Spleen (tissue), 11 donors: ENCODE measurements around the gene ICOS. TPM values are rescaled to one million over a fixed set of nuclear protein-coding genes. Genes with fewer than 3 reads are reported as not detected.
"Not testable (repeated sequence)": the region's sequence is repeated elsewhere in the genome, so short reads cannot be mapped to it uniquely, and the experiment has no call there.

Experiments
- DNase-seq: peaks from one replicate; pipeline ENCODE4 v3.0.0-alpha.2; 2020
- H3K27ac ChIP-seq, 8 donors: fragments of 200-600 bp; sonication (generic) in 7 of 8; 1 replicate in 4 of 8; 2 replicates in 4 of 8; pipeline versions ENCODE4 v1.5.0 to v1.8.0; 2016 to 2021; ENCODE audit warnings: inconsistent platforms in 4 of 8, mild to moderate bottlenecking in 4 of 8, moderate library complexity in 1 of 8
- H3K27me3 ChIP-seq, 7 donors: fragments of 200-600 bp; sonication (generic) in 6 of 7; replicated peaks in 1 of 7; 1 replicate in 4 of 7; 2 replicates in 3 of 7; pipeline versions ENCODE4 v1.5.0 to v1.8.0; 2016 to 2021; ENCODE audit warnings: inconsistent platforms in 3 of 7, mild to moderate bottlenecking in 1 of 7
- H3K36me3 ChIP-seq, 6 donors: fragments of 200-600 bp; sonication (generic) in 5 of 6; 1 replicate in 4 of 6; 2 replicates in 2 of 6; pipeline versions ENCODE4 v1.5.0 to v1.8.0; 2016 to 2021; ENCODE audit warnings: inconsistent platforms in 2 of 6
- H3K4me1 ChIP-seq, 6 donors: fragments of 200-600 bp; sonication (generic) in 5 of 6; 1 replicate in 3 of 6; 2 replicates in 3 of 6; pipeline versions ENCODE4 v1.5.0 to v1.8.0; 2016 to 2021; ENCODE audit warnings: inconsistent platforms in 3 of 6
- H3K4me3 ChIP-seq, 8 donors: fragments of 200-600 bp; sonication (generic) in 7 of 8; 1 replicate in 4 of 8; 2 replicates in 4 of 8; pipeline versions ENCODE4 v1.5.0 to v1.8.0; 2016 to 2021; ENCODE audit warnings: inconsistent platforms in 4 of 8, mild to moderate bottlenecking in 4 of 8, moderate library complexity in 2 of 8
- H3K9me3 ChIP-seq, 8 donors: fragments of 200-600 bp; sonication (generic) in 7 of 8; 1 replicate in 4 of 8; 2 replicates in 4 of 8; pipeline versions ENCODE4 v1.5.0 to v1.8.0; 2016 to 2021; ENCODE audit warnings: inconsistent platforms in 4 of 8
- CTCF ChIP-seq, 11 experiments: fragments of 200-600 bp in 7 of 11; fragments of 450-650 bp in 4 of 11; sonication (generic) in 4 of 11; IDR thresholded peaks in 8 of 11; conservative IDR thresholded peaks in 3 of 11; 1 replicate in 7 of 11; 2 replicates in 4 of 11; pipeline versions ENCODE4 v1.4.0 to v1.8.0; 2016 to 2021; ENCODE audit warnings: antibody characterized with exemption in 11 of 11, inconsistent platforms in 4 of 11, mild to moderate bottlenecking in 1 of 11
- POLR2A ChIP-seq, 3 donors: fragments of 450-650 bp; IDR thresholded peaks; one replicate each; pipeline ENCODE4 v1.5.1; 2017; ENCODE audit warnings: antibody characterized with exemption in 3 of 3, mild to moderate bottlenecking in 1 of 3
- POLR2AphosphoS5 ChIP-seq, 3 donors: sonication (generic); formaldehyde crosslinking; IDR thresholded peaks; one replicate each; pipeline ENCODE4 v1.5.1; 2017; ENCODE audit warnings: antibody characterized with exemption in 3 of 3
- WGBS, 5 donors: extraction: QIAGEN DNeasy Blood & Tissue Kit in 3 of 5; methylation state at CpG; one replicate each; pipeline versions ENCODE4 v1.1.5 to v1.1.7; 2013 to 2018; 5-methylcytosine and 5-hydroxymethylcytosine counted together
- intact Hi-C: fragments of 100-400 bp; cut with DNase I; formaldehyde crosslinking; loops from one replicate; pipeline ENCODE4 v1.15.0; 2023; ENCODE audit warnings: low total_unique reads
- polyA plus RNA-seq, 3 donors: library from polyadenylated mRNA; stranded (reverse); fragments of 200-250 nt; gene quantifications; one replicate each; pipeline ENCODE4 v1.2.1, GENCODE V29; 2013
- total RNA-seq, 7 donors: library from RNA; depleted of rRNA in 3 of 7; stranded (reverse); fragments of >200 nt in 3 of 7; fragmentation: NEBNext Ultra II Directional in 4 of 7; extraction: Animal tissue kit (Norgen Biotek cat#: 25700) in 4 of 7; gene quantifications; one replicate each; pipeline versions ENCODE4 v1.1.0 to v1.2.1, GENCODE V29; 2016 to 2021
- donor health status: healthy with polysubstance abuse.
- donor health status: DM: no; HTN: no; CAD: no; lungs with moderate emphysema.
- donor health status: DM: no; HTN: no; CAD: no.
- donor health status: Bipolar disorder and iron deficiency.
- donor health status: healthy.
- donor health status: DM: no; HTN: no; CAD: no.
- donor health status: DM: yes; HTN: yes; CAD: no.

Gene ICOS
- total and polyA plus RNA-seq, 10 donors, result 1.2 to 5.0 (median 3.6) TPM

GRCh38 chr2:203918839-203919238 lies 17.7 kb upstream of the ICOS start:
- Histone ChIP-seq H3K9me3 (no peaks in the 10 kb centered on the region), H3K27ac (no peak overlapping the region), H3K4me1 (peaks cover 0 to 14% (median 2%) of the 10 kb centered on the region in 6 donors), H3K27me3 (no peaks in the 10 kb centered on the region), H3K4me3 (no peak overlapping the region), H3K36me3 (no peaks in the 10 kb centered on the region)
- intact Hi-C loops, result loop anchor here (10.0 kb wide), 1 partner anchor 434 kb away; no protein-coding TSS in a partner anchor
- no peak for DNase-seq
- no peak for TF ChIP-seq POLR2AphosphoS5 (IDR thresholded peaks at IDR 0.05)
- no peak for TF ChIP-seq CTCF (IDR thresholded peaks at IDR 0.05 in 8 of 11, conservative IDR thresholded peaks at IDR 0.05 in 3 of 11)
- TF ChIP-seq POLR2A (IDR thresholded peaks at IDR 0.05), result no peak
- WGBS, 5 donors, result 78 to 97% (median 87%) methylated on average over 3 of the region's 3 CpGs

GRCh38 chr2:203925512-203926158 lies 10.9 kb upstream of the ICOS start:
- Histone ChIP-seq H3K4me1 (no peaks in the 10 kb centered on the region), H3K27ac (no peak overlapping the region), H3K9me3 (no peaks in the 10 kb centered on the region), H3K4me3 (no peak overlapping the region), H3K36me3 (no peaks in the 10 kb centered on the region), H3K27me3 (no peaks in the 10 kb centered on the region)
- TF ChIP-seq CTCF (IDR thresholded peaks at IDR 0.05 in 8 of 11, conservative IDR thresholded peaks at IDR 0.05 in 3 of 11) (no peak), POLR2A (IDR thresholded peaks at IDR 0.05) (no peak), POLR2AphosphoS5 (IDR thresholded peaks at IDR 0.05) (no peak)
- WGBS, 5 donors, result 88 to 93% (median 92%) methylated on average over 3 of the region's 3 CpGs
- DNase-seq, result no peak
- intact Hi-C loops, result no loop called here

- DNase-seq, result no peak
- H3K27me3 ChIP-seq, result no peaks in the 10 kb centered on the region
- no peak overlapping the region for H3K4me3 ChIP-seq
- TF ChIP-seq CTCF (IDR thresholded peaks at IDR 0.05 in 8 of 11, conservative IDR thresholded peaks at IDR 0.05 in 3 of 11) (peak in 3 of 11 experiments; percentile 23 to 33 (median 29)), POLR2A (IDR thresholded peaks at IDR 0.05) (no peak)
- H3K36me3 ChIP-seq, result no peaks in the 10 kb centered on the region
- H3K9me3 ChIP-seq, result no peaks in the 10 kb centered on the region
- intact Hi-C loops, result no loop called here
- H3K27ac ChIP-seq, result no peak overlapping the region
- peaks cover 0 to 8% (median 1%) of the 10 kb centered on the region in 6 donors for H3K4me1 ChIP-seq
These were observed 7.7 kb upstream of the ICOS start for GRCh38 chr2:203928849-203929248.

- intact Hi-C loops, result not testable (repeated sequence)
These were observed 5.3 kb upstream of the ICOS start for GRCh38 chr2:203931262-203931661.

More at GRCh38 chr2:203931262-203931661, 5.3 kb upstream of the ICOS start:
- not testable (repeated sequence) for H3K27me3 ChIP-seq, DNase-seq, H3K27ac ChIP-seq, H3K9me3 ChIP-seq, H3K36me3 ChIP-seq, H3K4me3 ChIP-seq
- H3K4me1 ChIP-seq, result peaks cover 0 to 26% (median 2%) of the 10 kb centered on the region in 6 donors
- 56 to 91% (median 81%) methylated on average over 3 of the region's 3 CpGs for WGBS, 5 donors
